GM19240 (cell line): ENCODE measurements around the gene FHIT.
"Not testable (repeated sequence)": the region's sequence is repeated elsewhere in the genome, so short reads cannot be mapped to it uniquely, and the experiment has no call there.

ENCODE experiments used
- DNase-seq: peaks from one replicate; pipeline ENCODE4 v3.0.0; 2011; ENCODE audit warnings: low spot score; ENCODE audit not compliant: insufficient read length

The FHIT gene

GRCh38 chr3:61114316-61114953 is 136.8 kb downstream of the FHIT start:
- DNase-seq: no peak

- DNase-seq: no peak
These were observed 139.4 kb downstream of the FHIT start for GRCh38 chr3:61111825-61112224.

- no peak for DNase-seq
These were observed 140.7 kb downstream of the FHIT start for GRCh38 chr3:61110576-61110975.

- DNase-seq: no peak
These were observed 142.8 kb downstream of the FHIT start for GRCh38 chr3:61108247-61109019.

GRCh38 chr3:61094608-61095007 is 156.6 kb downstream of the FHIT start:
- DNase-seq: no peak

- no peak for DNase-seq
These were observed 157.9 kb downstream of the FHIT start for GRCh38 chr3:61093364-61093763.

GRCh38 chr3:61092870-61093269 is 158.4 kb downstream of the FHIT start:
- no peak for DNase-seq

GRCh38 chr3:61090389-61091169 is 160.7 kb downstream of the FHIT start:
- no peak for DNase-seq

GRCh38 chr3:61087465-61087864 is 163.8 kb downstream of the FHIT start:
- no peak for DNase-seq

GRCh38 chr3:61081554-61081953 is 169.7 kb downstream of the FHIT start:
- DNase-seq: no peak

GRCh38 chr3:61080737-61081445 is 170.4 kb downstream of the FHIT start:
- DNase-seq: no peak

GRCh38 chr3:61078048-61078752 is 173.1 kb downstream of the FHIT start:
- no peak for DNase-seq

- no peak for DNase-seq
These were observed 173.7 kb downstream of the FHIT start for GRCh38 chr3:61077551-61077950.

GRCh38 chr3:61074783-61075182 is 176.5 kb downstream of the FHIT start:
- no peak for DNase-seq

- DNase-seq: no peak
These were observed 177.6 kb downstream of the FHIT start for GRCh38 chr3:61073566-61074165.

- DNase-seq: no peak
These were observed 183.2 kb downstream of the FHIT start for GRCh38 chr3:61068084-61068483.

- DNase-seq: no peak
These were observed 184.5 kb downstream of the FHIT start for GRCh38 chr3:61066800-61067199.

GRCh38 chr3:61066222-61066621 is 185.0 kb downstream of the FHIT start:
- DNase-seq: not testable (repeated sequence)

GRCh38 chr3:61065451-61066011 is 185.7 kb downstream of the FHIT start:
- DNase-seq: no peak

- no peak for DNase-seq
These were observed 190.0 kb downstream of the FHIT start for GRCh38 chr3:61061092-61061723.
